HEK293 (cell line): ENCODE measurements around the gene ADGRF4.

Experiments used
- YY1 ChIP-seq: fragments of 450-650 bp; formaldehyde crosslinking; IDR thresholded peaks from 2 replicates; pipeline ENCODE4 v1.5.1; 2018; ENCODE audit warnings: missing biosample characterization, missing genetic modification characterization
- ZBTB17 ChIP-seq: fragments of 450-650 bp; formaldehyde crosslinking; IDR thresholded peaks from 2 replicates; pipeline ENCODE4 v1.5.1; 2016; ENCODE audit warnings: missing biosample characterization, missing genetic modification characterization
- ZBTB7A ChIP-seq: fragments of 450-650 bp; formaldehyde crosslinking; IDR thresholded peaks from 2 replicates; pipeline ENCODE4 v1.5.1; 2016; ENCODE audit warnings: low read depth, missing biosample characterization, missing genetic modification characterization
- ZNF274 ChIP-seq, 2 experiments: fragments of 200-500 bp in 1 of 2; fragments of 450-650 bp in 1 of 2; sonication (Bioruptor generic) in 1 of 2; formaldehyde crosslinking in 1 of 2; IDR thresholded peaks; 2 replicates each; pipeline versions ENCODE4 v1.5.1 to v1.6.1; 2014 to 2016; ENCODE audit warnings: borderline replicate concordance in 1 of 2, inconsistent platforms in 1 of 2, low read length in 1 of 2, missing biosample characterization in 1 of 2, missing genetic modification characterization in 1 of 2
- ZNF404 ChIP-seq: fragments of 450-650 bp; formaldehyde crosslinking; IDR thresholded peaks from 2 replicates; pipeline ENCODE4 v1.5.1; 2017; ENCODE audit warnings: missing biosample characterization, missing genetic modification characterization
- ZNF423 ChIP-seq: fragments of 450-650 bp; formaldehyde crosslinking; IDR thresholded peaks from 2 replicates; pipeline ENCODE4 v1.5.1; 2016; ENCODE audit warnings: missing biosample characterization, missing genetic modification characterization
- ZNF514 ChIP-seq: fragments of 450-650 bp; formaldehyde crosslinking; IDR thresholded peaks from 2 replicates; pipeline ENCODE4 v1.5.1; 2016; ENCODE audit warnings: missing biosample characterization, missing genetic modification characterization
- ZNF549 ChIP-seq: fragments of 450-650 bp; IDR thresholded peaks from 2 replicates; pipeline ENCODE4 v1.5.1; 2018; ENCODE audit warnings: missing biosample characterization, missing genetic modification characterization, mild to moderate bottlenecking, inconsistent platforms, moderate library complexity
- TF ChIP-seq, protein P1 (sequence below): fragments of 450-650 bp; formaldehyde crosslinking; IDR thresholded peaks from 2 replicates; pipeline ENCODE4 v1.5.1; 2016; ENCODE audit warnings: missing biosample characterization, missing genetic modification characterization, low read depth
- TF ChIP-seq, protein P2 (sequence below): fragments of 450-650 bp; formaldehyde crosslinking; IDR thresholded peaks from 2 replicates; pipeline ENCODE4 v1.5.1; 2016; ENCODE audit warnings: missing biosample characterization, missing genetic modification characterization
- TF ChIP-seq, protein P3 (sequence below): fragments of 450-650 bp; formaldehyde crosslinking; IDR thresholded peaks from 2 replicates; pipeline ENCODE4 v1.5.1; 2017; ENCODE audit warnings: missing biosample characterization, missing genetic modification characterization

- TF ChIP-seq, protein P1, sequence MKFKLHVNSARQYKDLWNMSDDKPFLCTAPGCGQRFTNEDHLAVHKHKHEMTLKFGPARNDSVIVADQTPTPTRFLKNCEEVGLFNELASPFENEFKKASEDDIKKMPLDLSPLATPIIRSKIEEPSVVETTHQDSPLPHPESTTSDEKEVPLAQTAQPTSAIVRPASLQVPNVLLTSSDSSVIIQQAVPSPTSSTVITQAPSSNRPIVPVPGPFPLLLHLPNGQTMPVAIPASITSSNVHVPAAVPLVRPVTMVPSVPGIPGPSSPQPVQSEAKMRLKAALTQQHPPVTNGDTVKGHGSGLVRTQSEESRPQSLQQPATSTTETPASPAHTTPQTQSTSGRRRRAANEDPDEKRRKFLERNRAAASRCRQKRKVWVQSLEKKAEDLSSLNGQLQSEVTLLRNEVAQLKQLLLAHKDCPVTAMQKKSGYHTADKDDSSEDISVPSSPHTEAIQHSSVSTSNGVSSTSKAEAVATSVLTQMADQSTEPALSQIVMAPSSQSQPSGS (tag by site-specific recombination), result no peak
- TF ChIP-seq ZNF423 (tag by site-specific recombination) (no peak), ZBTB17 (tag by site-specific recombination) (no peak), ZNF274 (IDR thresholded peaks at IDR 0.05; ENCODE audit: low read length) (no peak), ZNF274 (tag by site-specific recombination; IDR thresholded peaks at IDR 0.05; ENCODE audit: borderline replicate concordance) (no peak), ZNF514 (tag by site-specific recombination) (no peak), ZNF404 (tag by site-specific recombination) (no peak), ZBTB7A (tag by site-specific recombination) (no peak), ZNF549 (tag by site-specific recombination) (no peak), YY1 (tag by site-specific recombination) (no peak)
- TF ChIP-seq, protein P2, sequence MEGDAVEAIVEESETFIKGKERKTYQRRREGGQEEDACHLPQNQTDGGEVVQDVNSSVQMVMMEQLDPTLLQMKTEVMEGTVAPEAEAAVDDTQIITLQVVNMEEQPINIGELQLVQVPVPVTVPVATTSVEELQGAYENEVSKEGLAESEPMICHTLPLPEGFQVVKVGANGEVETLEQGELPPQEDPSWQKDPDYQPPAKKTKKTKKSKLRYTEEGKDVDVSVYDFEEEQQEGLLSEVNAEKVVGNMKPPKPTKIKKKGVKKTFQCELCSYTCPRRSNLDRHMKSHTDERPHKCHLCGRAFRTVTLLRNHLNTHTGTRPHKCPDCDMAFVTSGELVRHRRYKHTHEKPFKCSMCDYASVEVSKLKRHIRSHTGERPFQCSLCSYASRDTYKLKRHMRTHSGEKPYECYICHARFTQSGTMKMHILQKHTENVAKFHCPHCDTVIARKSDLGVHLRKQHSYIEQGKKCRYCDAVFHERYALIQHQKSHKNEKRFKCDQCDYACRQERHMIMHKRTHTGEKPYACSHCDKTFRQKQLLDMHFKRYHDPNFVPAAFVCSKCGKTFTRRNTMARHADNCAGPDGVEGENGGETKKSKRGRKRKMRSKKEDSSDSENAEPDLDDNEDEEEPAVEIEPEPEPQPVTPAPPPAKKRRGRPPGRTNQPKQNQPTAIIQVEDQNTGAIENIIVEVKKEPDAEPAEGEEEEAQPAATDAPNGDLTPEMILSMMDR (tag by site-specific recombination), result no peak
- TF ChIP-seq, protein P3, sequence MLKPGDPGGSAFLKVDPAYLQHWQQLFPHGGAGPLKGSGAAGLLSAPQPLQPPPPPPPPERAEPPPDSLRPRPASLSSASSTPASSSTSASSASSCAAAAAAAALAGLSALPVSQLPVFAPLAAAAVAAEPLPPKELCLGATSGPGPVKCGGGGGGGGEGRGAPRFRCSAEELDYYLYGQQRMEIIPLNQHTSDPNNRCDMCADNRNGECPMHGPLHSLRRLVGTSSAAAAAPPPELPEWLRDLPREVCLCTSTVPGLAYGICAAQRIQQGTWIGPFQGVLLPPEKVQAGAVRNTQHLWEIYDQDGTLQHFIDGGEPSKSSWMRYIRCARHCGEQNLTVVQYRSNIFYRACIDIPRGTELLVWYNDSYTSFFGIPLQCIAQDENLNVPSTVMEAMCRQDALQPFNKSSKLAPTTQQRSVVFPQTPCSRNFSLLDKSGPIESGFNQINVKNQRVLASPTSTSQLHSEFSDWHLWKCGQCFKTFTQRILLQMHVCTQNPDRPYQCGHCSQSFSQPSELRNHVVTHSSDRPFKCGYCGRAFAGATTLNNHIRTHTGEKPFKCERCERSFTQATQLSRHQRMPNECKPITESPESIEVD, result no peak
Measured at GRCh38 chr6:47762502-47762901, 64.1 kb downstream of the ADGRF4 start.
